H1 (cell line): Measurements from ENCODE around the gene KIAA1671. TPM values are rescaled to one million over a fixed set of nuclear protein-coding genes. Genes with fewer than 3 reads are reported as not detected.

Source experiments
- CTCF ChIA-PET: fragments of 300-600 bp; sonication (Branson Sonifier 250); formaldehyde crosslinking; loops from one replicate; lab custom pipeline; 2021; ENCODE audit not compliant: partially characterized antibody; lab: Charles Lee
- POLR2A ChIA-PET: fragments of 300-600 bp; sonication (Branson Sonifier 250); formaldehyde crosslinking; loops from one replicate; lab custom pipeline; 2021; ENCODE audit warnings: inconsistent platforms; ENCODE audit not compliant: partially characterized antibody; lab: Charles Lee
- DNase-seq, 2 experiments: peaks; one replicate each; pipeline versions ENCODE4 v3.0.0 to v3.0.0-alpha.2; 2010 to 2022; ENCODE audit warnings: low spot score in 2 of 2, low read depth in 1 of 2, mixed read lengths in 1 of 2
- FAIRE-seq: peaks from 2 replicates; lab custom pipeline; 2011; peaks lifted over from hg19 to GRCh38; lab: Jason Lieb, UNC
- H2AFZ ChIP-seq: 2 replicates; pipeline ENCODE4 v1.8.1; 2012; ENCODE audit warnings: low read length, inconsistent platforms
- H2AK5ac ChIP-seq: 2 replicates; pipeline ENCODE4 v1.6.1; 2013; ENCODE audit warnings: low read depth, low read length
- H2BK120ac ChIP-seq: replicated peaks from 2 replicates; pipeline ENCODE3; 2013; ENCODE audit warnings: low read depth, low read length, inconsistent platforms
- H2BK12ac ChIP-seq: 2 replicates; pipeline ENCODE4 v1.6.1; 2013; ENCODE audit warnings: low read depth, low read length
- H2BK15ac ChIP-seq: 2 replicates; pipeline ENCODE4 v1.6.1; 2013; ENCODE audit warnings: low read length
- H2BK20ac ChIP-seq: 2 replicates; pipeline ENCODE4 v1.6.1; 2013; ENCODE audit warnings: low read length
- H2BK5ac ChIP-seq: 2 replicates; pipeline ENCODE4 v1.6.1; 2013; ENCODE audit warnings: low read depth, low read length
- H3K14ac ChIP-seq: 2 replicates; pipeline ENCODE4 v1.6.1; 2013; ENCODE audit warnings: inconsistent platforms; ENCODE audit not compliant: insufficient read length
- H3K18ac ChIP-seq: 2 replicates; pipeline ENCODE4 v1.6.1; 2013; ENCODE audit warnings: low read length; ENCODE audit errors: extremely low read depth
- H3K23ac ChIP-seq: 2 replicates; pipeline ENCODE4 v1.6.1; 2013; ENCODE audit warnings: inconsistent platforms; ENCODE audit not compliant: insufficient read length
- H3K23me2 ChIP-seq: 2 replicates; pipeline ENCODE4 v1.6.1; 2013; ENCODE audit warnings: low read depth, low read length
- H3K27ac ChIP-seq: 2 replicates; pipeline ENCODE4 v1.6.1; 2011; ENCODE audit warnings: low read depth, low read length, inconsistent platforms
- H3K27me3 ChIP-seq, 4 experiments: replicated peaks in 1 of 4; 1 replicate in 1 of 4; 2 replicates in 3 of 4; pipeline versions ENCODE4 v1.6.1 to v1.8.1; 2011 to 2013; ENCODE audit warnings: low read length in 3 of 4, mild to moderate bottlenecking in 3 of 4, inconsistent platforms in 2 of 4, mixed read lengths in 2 of 4, moderate library complexity in 1 of 4; ENCODE audit not compliant: control insufficient read depth in 3 of 4, insufficient read depth in 3 of 4; ENCODE audit errors: extremely low read depth in 1 of 4
- H3K36me3 ChIP-seq, 4 experiments: 2 replicates each; pipeline versions ENCODE4 v1.6.1 to v1.8.1; 2011 to 2013; ENCODE audit warnings: mild to moderate bottlenecking in 4 of 4, low read length in 3 of 4, moderate library complexity in 2 of 4, control low read depth in 1 of 4, inconsistent platforms in 1 of 4; ENCODE audit not compliant: insufficient read depth in 4 of 4, control insufficient read depth in 2 of 4
- H3K4ac ChIP-seq: replicated peaks from 2 replicates; pipeline ENCODE3; 2013; ENCODE audit warnings: low read length, low read depth, mixed read lengths, inconsistent platforms; ENCODE audit not compliant: insufficient read length
- H3K4me1 ChIP-seq, 4 experiments: replicated peaks in 1 of 4; 1 replicate in 1 of 4; 2 replicates in 3 of 4; pipeline versions ENCODE4 v1.6.1 to v1.8.1; 2011 to 2013; ENCODE audit warnings: low read length in 3 of 4, inconsistent platforms in 2 of 4, mixed read lengths in 1 of 4; ENCODE audit not compliant: insufficient read depth in 4 of 4, control insufficient read depth in 3 of 4
- H3K4me2 ChIP-seq, 2 experiments: 2 replicates each; pipeline versions ENCODE4 v1.6.1 to v1.8.1; 2011 to 2013; ENCODE audit warnings: low read depth in 2 of 2, low read length in 2 of 2, control low read depth in 1 of 2, inconsistent platforms in 1 of 2, mild to moderate bottlenecking in 1 of 2; ENCODE audit not compliant: insufficient read depth in 1 of 2
- H3K4me3 ChIP-seq, 4 experiments: fragments of 200-600, 300-600 bp in 1 of 4; sonication (generic), shearing (Covaris generic), sonication (Bioruptor Twin) in 1 of 4; 2 replicates each; pipeline versions ENCODE4 v1.5.1 to v1.8.1; 2011 to 2016; ENCODE audit warnings: low read length in 4 of 4, low read depth in 3 of 4, control low read depth in 2 of 4, inconsistent platforms in 2 of 4, mild to moderate bottlenecking in 2 of 4, mixed read lengths in 1 of 4, moderate library complexity in 1 of 4; ENCODE audit not compliant: insufficient read depth in 2 of 4; ENCODE audit errors: extremely low read depth in 1 of 4
- H3K56ac ChIP-seq: replicated peaks from 2 replicates; pipeline ENCODE3; 2013; ENCODE audit warnings: low read depth, mild to moderate bottlenecking, mixed read lengths, low read length, inconsistent platforms; ENCODE audit not compliant: insufficient read length
- H3K79me1 ChIP-seq: 2 replicates; pipeline ENCODE4 v1.6.1; 2013; ENCODE audit warnings: low read depth, low read length, control low read depth
- H3K79me2 ChIP-seq, 2 experiments: 2 replicates each; pipeline versions ENCODE4 v1.6.1 to v1.8.1; 2012 to 2013; ENCODE audit warnings: low read length in 2 of 2, mild to moderate bottlenecking in 2 of 2, inconsistent platforms in 1 of 2; ENCODE audit not compliant: insufficient read depth in 2 of 2, control insufficient read depth in 1 of 2
- H3K9ac ChIP-seq, 4 experiments: replicated peaks in 1 of 4; 1 replicate in 1 of 4; 2 replicates in 3 of 4; pipeline versions ENCODE4 v1.6.1 to v1.8.1; 2011 to 2013; ENCODE audit warnings: low read depth in 3 of 4, low read length in 3 of 4, control low read depth in 2 of 4, mild to moderate bottlenecking in 2 of 4, moderate library complexity in 2 of 4, inconsistent platforms in 1 of 4; ENCODE audit errors: extremely low read depth in 1 of 4
- H3K9me3 ChIP-seq, 2 experiments: 2 replicates each; pipeline versions ENCODE4 v1.6.1 to v1.8.1; 2012 to 2013; ENCODE audit warnings: mild to moderate bottlenecking in 2 of 2, moderate library complexity in 2 of 2, control low read depth in 1 of 2, inconsistent platforms in 1 of 2, low read depth in 1 of 2, low read length in 1 of 2, mixed read lengths in 1 of 2; ENCODE audit not compliant: insufficient read depth in 2 of 2
- H4K20me1 ChIP-seq, 2 experiments: replicated peaks in 1 of 2; 2 replicates each; pipeline versions ENCODE3 to v1.8.1; 2011 to 2013; ENCODE audit warnings: inconsistent platforms in 2 of 2, low read length in 2 of 2, mild to moderate bottlenecking in 1 of 2; ENCODE audit not compliant: insufficient read depth in 2 of 2, control insufficient read depth in 1 of 2
- H4K5ac ChIP-seq: 2 replicates; pipeline ENCODE4 v1.6.1; 2013; ENCODE audit warnings: low read length, low read depth, mixed read lengths, inconsistent platforms; ENCODE audit not compliant: insufficient read length
- H4K8ac ChIP-seq: 2 replicates; pipeline ENCODE4 v1.8.0; 2013; ENCODE audit warnings: mild to moderate bottlenecking, moderate library complexity, low read length, inconsistent platforms; ENCODE audit not compliant: insufficient read depth; ENCODE audit errors: extremely low read depth
- H4K91ac ChIP-seq: replicated peaks from 2 replicates; pipeline ENCODE3; 2013; ENCODE audit warnings: low read length, mixed read lengths, inconsistent platforms; ENCODE audit not compliant: insufficient read length
- E2F6 ChIP-seq: IDR thresholded peaks from 2 replicates; pipeline ENCODE4 v1.6.1; 2012; ENCODE audit warnings: inconsistent platforms
- EZH2 ChIP-seq: fragments of 200-600 bp; sonication (generic); IDR thresholded peaks from 2 replicates; pipeline ENCODE4 v1.7.1; 2012; ENCODE audit warnings: low read depth, mild to moderate bottlenecking, moderate library complexity, low read length, inconsistent platforms; ENCODE audit not compliant: severe bottlenecking
- MAX ChIP-seq: IDR thresholded peaks from 2 replicates; pipeline ENCODE4 v1.6.1; 2012; ENCODE audit warnings: inconsistent platforms
- POLR2AphosphoS5 ChIP-seq: IDR thresholded peaks from 2 replicates; pipeline ENCODE4 v1.6.1; 2011; ENCODE audit warnings: low read depth, low read length
- SIX5 ChIP-seq: IDR thresholded peaks from 2 replicates; pipeline ENCODE4 v1.6.1; 2011; ENCODE audit warnings: mild to moderate bottlenecking, low read depth, low read length
- SUZ12 ChIP-seq: fragments of 200-600 bp; sonication (generic); IDR thresholded peaks from 2 replicates; pipeline ENCODE4 v1.6.1; 2012; ENCODE audit warnings: mild to moderate bottlenecking, inconsistent platforms, low read length, moderate library complexity, mixed read lengths
- TAF7 ChIP-seq: optimal IDR thresholded peaks from 2 replicates; pipeline ENCODE3; 2011; ENCODE audit warnings: low read depth, mild to moderate bottlenecking, inconsistent platforms, low read length, moderate library complexity, borderline replicate concordance
- TBP ChIP-seq: IDR thresholded peaks from 2 replicates; pipeline ENCODE4 v1.6.1; 2011; ENCODE audit warnings: low read depth, low read length, improper control_type of control experiment
- USF2 ChIP-seq: IDR thresholded peaks from 2 replicates; pipeline ENCODE4 v1.6.1; 2011; ENCODE audit warnings: low read length, improper control_type of control experiment
- YY1 ChIP-seq: IDR thresholded peaks from 2 replicates; pipeline ENCODE4 v1.6.1; 2011; ENCODE audit warnings: low read depth, mild to moderate bottlenecking, low read length
- WGBS, 2 experiments: shearing (Covaris generic) in 1 of 2; methylation state at CpG; one replicate each; pipeline versions ENCODE4 v1.1.6 to v1.1.7; 2013 to 2015; ENCODE audit warnings: low lambda C conversion rate in 2 of 2, mixed read lengths in 2 of 2, inconsistent platforms in 1 of 2, low coverage in 1 of 2, missing lambda C conversion rate in 1 of 2; ENCODE audit not compliant: insufficient replicate concordance in 2 of 2, insufficient coverage in 1 of 2, insufficient read length in 1 of 2; ENCODE audit errors: extremely low coverage in 1 of 2, missing lambda C conversion rate in 1 of 2; 5-methylcytosine and 5-hydroxymethylcytosine counted together
- polyA plus RNA-seq, 7 experiments: library from polyadenylated mRNA; depleted of rRNA in 3 of 7; stranded (reverse) in 5 of 7; unstranded in 2 of 7; fragments of >200 nt in 5 of 7; fragments of 200-250 nt in 2 of 7; gene quantifications; 1 replicate in 5 of 7; 2 replicates in 1 of 7; 4 replicates in 1 of 7; pipeline versions ENCODE4 v1.2.1 to v1.2.3, GENCODE V29; 2011 to 2013; ENCODE audit warnings: missing spikeins in 2 of 7, mixed read lengths in 2 of 7
- total RNA-seq: library from RNA; stranded (reverse); fragmentation: NEBNext Ultra II Directional; extraction: Animal tissue kit (Norgen Biotek cat#: 25700); gene quantifications from 2 replicates; pipeline ENCODE4 v1.2.1, GENCODE V29; 2021

KIAA1671 gene
- total and polyA plus RNA-seq, 2 of the 8 experiments (the other 6 are each of a cell fraction or from before 2014, with no cell fraction given) = 6.4 to 23.9 TPM

- H3K4me2 ChIP-seq = no peak overlapping the region
- CTCF ChIA-PET = interaction anchor here (1.0 kb wide), 2 partner anchors 10 to 125 kb away, joined by 3 to 4 read pairs; no protein-coding TSS in a partner anchor
- FAIRE-seq = no peak
- TF ChIP-seq TAF7 (no peak), YY1 (no peak), E2F6 (no peak), POLR2AphosphoS5 (no peak), USF2 (no peak), TBP (no peak), SIX5 (no peak), EZH2 (no peak), SUZ12 (no peak), MAX (no peak)
Observed at GRCh38 chr22:25066861-25067435, 114.4 kb downstream of the KIAA1671 start.

More at GRCh38 chr22:25066861-25067435, 114.4 kb downstream of the KIAA1671 start:
- no peak overlapping the region for H3K18ac ChIP-seq
- no peak overlapping the region for H2BK12ac ChIP-seq
- H4K20me1 ChIP-seq = peaks cover 0 to 2% of the 10 kb centered on the region in 2 experiments
- POLR2A ChIA-PET = no interaction called here
- no peak overlapping the region for H3K27ac ChIP-seq
- DNase-seq = no peak
- H2AFZ ChIP-seq = no peak overlapping the region
- no peaks in the 10 kb centered on the region for H3K79me2 ChIP-seq
- no peak overlapping the region for H2BK5ac ChIP-seq
- H3K14ac ChIP-seq = no peak overlapping the region
- no peak overlapping the region for H3K4me3 ChIP-seq
- H2BK120ac ChIP-seq = no peak overlapping the region
- H3K56ac ChIP-seq = no peak overlapping the region
- no peaks in the 10 kb centered on the region for H3K27me3 ChIP-seq
- H4K8ac ChIP-seq = peak overlapping the region; percentile 8; the same call in 1 of the 2 replicates
- H4K5ac ChIP-seq = no peak overlapping the region
- no peaks in the 10 kb centered on the region for H3K9me3 ChIP-seq
- H3K79me1 ChIP-seq = no peaks in the 10 kb centered on the region; the same call in 1 of the 2 replicates
- no peak overlapping the region for H4K91ac ChIP-seq
- H3K4me1 ChIP-seq = peaks cover 0 to 2% (median 0%) of the 10 kb centered on the region in 4 experiments; a peak in 2 of 7 replicates
- 86% methylated on average over 12 of the region's 15 CpGs; no CpG with 5 or more reads in 1 of the 2 experiments for WGBS, 2 experiments
- H3K23ac ChIP-seq = no peak overlapping the region
- H2AK5ac ChIP-seq = no peak overlapping the region
- H2BK15ac ChIP-seq = no peak overlapping the region
- no peak overlapping the region for H3K9ac ChIP-seq
- H3K36me3 ChIP-seq = no peaks in the 10 kb centered on the region; a peak in 1 of 8 replicates
- no peak overlapping the region for H3K4ac ChIP-seq
- H2BK20ac ChIP-seq = no peak overlapping the region
- H3K23me2 ChIP-seq = no peaks in the 10 kb centered on the region; the same call in 1 of the 2 replicates
